K562 (cell line): ENCODE measurements around the gene ADAMTS2. TPM values are rescaled to one million over a fixed set of nuclear protein-coding genes. Genes with fewer than 3 reads are reported as not detected.

Source experiments
- ATAC-seq: fragments of 200-7000 bp; cut with Tn5 transposase; 3 replicates; pipeline ENCODE4 v1.9.1; 2020; ENCODE audit warnings: moderate library complexity
- BruUV-seq: library from RNA; stranded (reverse); fragments of 400-500 nt; replicated peaks from 2 replicates; lab custom pipeline; 2021; lab: Mats Ljungman, UMichigan
- CTCF ChIA-PET: fragments of 300-600 bp; formaldehyde crosslinking; extraction: SDS; loops from one replicate; lab custom pipeline; 2021; ENCODE audit warnings: low intra/inter-chr PET ratio; lab: Yijun Ruan, JAX
- POLR2A ChIA-PET: fragments of 300-600, 350-650 bp; sonication (Branson Sonifier 250); formaldehyde crosslinking; extraction: SDS; loops from one replicate; lab custom pipeline; 2021; ENCODE audit warnings: antibody characterized with exemption, inconsistent platforms; lab: Yijun Ruan, JAX
- DNase-seq, 4 experiments: peaks; one replicate each; pipeline versions ENCODE4 v3.0.0 to v3.0.0-alpha.2; 2011 to 2018; ENCODE audit warnings: low spot score in 3 of 4, mixed read lengths in 3 of 4; ENCODE audit errors: extremely low read depth in 1 of 4
- FAIRE-seq: peaks from 2 replicates; lab custom pipeline; 2011; peaks lifted over from hg19 to GRCh38; lab: Jason Lieb, UNC
- H2AFZ ChIP-seq: 2 replicates; pipeline ENCODE4 v1.6.0; 2011; ENCODE audit warnings: low read depth, low read length, control low read depth, inconsistent platforms
- H3K27ac ChIP-seq: fragments of 200-600 bp; 3 replicates; pipeline ENCODE4 v1.8.0; 2011; ENCODE audit warnings: low read depth, mild to moderate bottlenecking, control low read depth, inconsistent platforms, low read length, moderate library complexity, mixed read lengths; ENCODE audit errors: extremely low read depth
- H3K27me3 ChIP-seq, 2 experiments: fragments of 300-600 bp in 1 of 2; 2 replicates in 1 of 2; 3 replicates in 1 of 2; pipeline versions ENCODE4 v1.6.0 to v1.8.0; 2011; ENCODE audit warnings: inconsistent platforms in 2 of 2, low read length in 2 of 2, mild to moderate bottlenecking in 1 of 2, mixed read lengths in 1 of 2, moderate library complexity in 1 of 2; ENCODE audit not compliant: control insufficient read depth in 2 of 2, insufficient read depth in 2 of 2
- H3K36me3 ChIP-seq: fragments of 300-600 bp; 3 replicates; pipeline ENCODE4 v1.8.0; 2011; ENCODE audit warnings: mild to moderate bottlenecking, low read length, inconsistent platforms; ENCODE audit not compliant: control insufficient read depth, insufficient read depth
- H3K4me1 ChIP-seq, 2 experiments: fragments of 200-600 bp in 1 of 2; replicated peaks in 1 of 2; 2 replicates in 1 of 2; 3 replicates in 1 of 2; pipeline versions ENCODE4 v1.5.1 to v1.8.0; 2011; ENCODE audit warnings: inconsistent platforms in 2 of 2, low read length in 2 of 2, mild to moderate bottlenecking in 1 of 2, mixed read lengths in 1 of 2, moderate library complexity in 1 of 2; ENCODE audit not compliant: control insufficient read depth in 2 of 2, insufficient read depth in 2 of 2
- H3K4me2 ChIP-seq: 2 replicates; pipeline ENCODE4 v1.6.1; 2011; ENCODE audit warnings: low read length, control low read depth, inconsistent platforms, mixed read lengths; ENCODE audit not compliant: insufficient read depth
- H3K4me3 ChIP-seq: fragments of 200-600 bp; sonication (generic), shearing (Covaris generic); 2 replicates; pipeline ENCODE4 v1.5.1; 2016; ENCODE audit warnings: control low read depth, inconsistent platforms
- H3K79me2 ChIP-seq: fragments of 200-600 bp; 3 replicates; pipeline ENCODE4 v1.8.0; 2011; ENCODE audit warnings: low read length, inconsistent platforms; ENCODE audit not compliant: control insufficient read depth, insufficient read depth
- H3K9ac ChIP-seq, 2 experiments: 2 replicates each; pipeline versions ENCODE4 v1.6.0 to v1.6.1; 2011; ENCODE audit warnings: low read depth in 2 of 2, low read length in 2 of 2, control low read depth in 1 of 2, inconsistent platforms in 1 of 2, mild to moderate bottlenecking in 1 of 2, mixed read lengths in 1 of 2; ENCODE audit not compliant: insufficient read depth in 1 of 2
- H3K9me1 ChIP-seq: one replicate; pipeline ENCODE4 v1.6.0; 2011; ENCODE audit warnings: inconsistent platforms, mild to moderate bottlenecking, low read length, moderate library complexity; ENCODE audit not compliant: control insufficient read depth, insufficient read depth
- H3K9me3 ChIP-seq: replicated peaks from 2 replicates; pipeline ENCODE4 v1.5.1; 2011; ENCODE audit warnings: low read depth, low read length, inconsistent platforms; ENCODE audit not compliant: control insufficient read depth, insufficient read depth
- H4K20me1 ChIP-seq: replicated peaks from 2 replicates; pipeline ENCODE4 v1.6.1; 2011; ENCODE audit warnings: low read length, inconsistent platforms, mixed read lengths; ENCODE audit not compliant: control insufficient read depth, insufficient read depth
- CREM ChIP-seq: IDR thresholded peaks from 2 replicates; pipeline ENCODE4 v1.6.1; 2014; ENCODE audit warnings: antibody characterized with exemption, low read depth
- ESRRA ChIP-seq: fragments of 450-650 bp; IDR thresholded peaks from 2 replicates; pipeline ENCODE4 v1.6.1; 2014; ENCODE audit warnings: low read depth, mild to moderate bottlenecking, moderate library complexity, borderline replicate concordance
- MIER1 ChIP-seq: fragments of 450-650 bp; IDR thresholded peaks from 2 replicates; pipeline ENCODE4 v1.6.1; 2016; ENCODE audit warnings: antibody characterized with exemption, mild to moderate bottlenecking, low read depth
- NELFE ChIP-seq: IDR thresholded peaks from 2 replicates; pipeline ENCODE4 v1.6.1; 2011; ENCODE audit warnings: mild to moderate bottlenecking; ENCODE audit not compliant: insufficient read depth, insufficient read length
- SMAD4 ChIP-seq: fragments of 250-450 bp; sonication (Bioruptor Pico); conservative IDR thresholded peaks from 2 replicates; pipeline ENCODE4 v1.8.0; 2021; ENCODE audit warnings: inconsistent platforms, mild to moderate bottlenecking, moderate library complexity
- THRAP3 ChIP-seq: fragments of 450-650 bp; IDR thresholded peaks from 2 replicates; pipeline ENCODE4 v1.6.1; 2016; ENCODE audit warnings: mild to moderate bottlenecking, inconsistent platforms, borderline replicate concordance
- ZNF586 ChIP-seq: fragments of 450-650 bp; formaldehyde crosslinking; conservative IDR thresholded peaks from 2 replicates; pipeline ENCODE4 v1.4.0; 2020; ENCODE audit warnings: mild to moderate bottlenecking, moderate library complexity
- ZNF717 ChIP-seq: fragments of 250-450 bp; sonication (Bioruptor Pico); IDR thresholded peaks from 2 replicates; pipeline ENCODE4 v1.5.0; 2021
- WGBS: fragments of 100-300 bp; shearing (Covaris generic); methylation state at CpG from one replicate; pipeline ENCODE4 v1.1.6; 2016; ENCODE audit warnings: low coverage, mixed read lengths; ENCODE audit not compliant: insufficient coverage; ENCODE audit errors: missing lambda C conversion rate; 5-methylcytosine and 5-hydroxymethylcytosine counted together
- in situ Hi-C: fragments of 300-500 bp; cut with MboI; formaldehyde crosslinking; loops from 4 replicates; pipeline ENCODE4 v1.15.0; 2018; ENCODE audit warnings: inconsistent platforms, mixed read lengths
- intact Hi-C: fragments of 100-400 bp; cut with micrococcal nuclease; formaldehyde crosslinking; loops from 2 replicates; pipeline ENCODE4 v1.14.2; 2022
- polyA plus RNA-seq, 8 experiments: library from polyadenylated mRNA; depleted of rRNA in 4 of 8; stranded (reverse) in 5 of 8; unstranded in 3 of 8; fragments of >200 nt; fragmentation: Nextera tagmentation in 2 of 8; fragmentation: Illumina TruSeq in 1 of 8; extraction: Ambion mirVana in 2 of 8; extraction: Trizol in 1 of 8; gene quantifications; 2 replicates each; pipeline versions ENCODE4 v1.2.1 to v1.2.3, GENCODE V29; 2011 to 2014; ENCODE audit warnings: inconsistent platforms in 1 of 8, missing spikeins in 1 of 8
- total RNA-seq, 7 experiments: library from RNA; depleted of rRNA in 6 of 7; stranded (reverse); fragments of >200 nt in 6 of 7; fragmentation: Illumina TruSeq in 2 of 7; extraction: Trizol in 2 of 7; gene quantifications; 2 replicates each; pipeline versions ENCODE4 v1.2.1 to v1.2.3, GENCODE V29; 2011 to 2021; ENCODE audit warnings: low replicate concordance in 1 of 7

The ADAMTS2 gene
- total and polyA plus RNA-seq, 9 of the 15 experiments (the other 6 are each of a cell fraction or from before 2014, with no cell fraction given), result not detected

DNA sequence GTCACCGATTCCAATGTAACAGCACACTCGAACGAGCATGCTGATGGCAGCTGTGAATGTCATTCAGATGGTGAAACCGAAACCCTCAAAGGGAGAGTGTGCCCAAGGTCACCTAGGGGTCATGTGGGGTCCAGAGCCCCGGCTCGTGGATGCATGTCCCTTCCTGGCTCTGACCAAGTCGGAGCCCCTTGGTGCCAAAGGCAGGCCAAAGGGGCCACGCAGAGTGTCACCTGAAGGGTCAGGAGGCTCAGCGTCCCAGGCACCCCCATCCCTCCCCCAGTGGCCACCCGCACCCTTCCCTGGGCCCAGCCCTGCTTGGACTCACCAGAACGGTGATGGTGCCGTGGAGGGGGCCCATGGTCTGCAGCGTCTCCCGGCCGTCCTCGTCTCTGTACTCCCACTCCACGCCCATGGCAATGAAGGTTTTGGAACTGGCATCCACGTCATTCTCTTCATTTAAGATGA is 215.6 kb downstream of the ADAMTS2 start:
- H3K27me3 ChIP-seq, result peaks cover 0 to 54% of the 10 kb centered on the region in 2 experiments; a peak in 2 of 5 replicates
- H3K27ac ChIP-seq, result no peak overlapping the region
- no peak overlapping the region for H2AFZ ChIP-seq
- FAIRE-seq (no peak), ATAC-seq (no peak), DNase-seq (no peak)
- peaks cover 0 to 5% of the 10 kb centered on the region in 2 experiments; a peak in 2 of 5 replicates for H3K4me1 ChIP-seq
- no peaks in the 10 kb centered on the region for H4K20me1 ChIP-seq
- TF ChIP-seq NELFE (no peak), ESRRA (peak; percentile 33; the same call in 1 of the 2 replicates)
- H3K9me3 ChIP-seq, result no peaks in the 10 kb centered on the region
- no peaks in the 10 kb centered on the region for H3K36me3 ChIP-seq
- CTCF ChIA-PET, result no interaction called here
- no TSS peak for BruUV-seq
- H3K79me2 ChIP-seq, result no peaks in the 10 kb centered on the region
- no peak overlapping the region for H3K4me2 ChIP-seq
- no peaks in the 10 kb centered on the region for H3K9me1 ChIP-seq
- in situ Hi-C loops, result no loop called here
- no peak overlapping the region for H3K9ac ChIP-seq
- WGBS, result 0% methylated on average over 16 of the region's 18 CpGs
- POLR2A ChIA-PET, result no interaction called here
- H3K4me3 ChIP-seq, result no peak overlapping the region
- intact Hi-C loops, result no loop called here

DNA sequence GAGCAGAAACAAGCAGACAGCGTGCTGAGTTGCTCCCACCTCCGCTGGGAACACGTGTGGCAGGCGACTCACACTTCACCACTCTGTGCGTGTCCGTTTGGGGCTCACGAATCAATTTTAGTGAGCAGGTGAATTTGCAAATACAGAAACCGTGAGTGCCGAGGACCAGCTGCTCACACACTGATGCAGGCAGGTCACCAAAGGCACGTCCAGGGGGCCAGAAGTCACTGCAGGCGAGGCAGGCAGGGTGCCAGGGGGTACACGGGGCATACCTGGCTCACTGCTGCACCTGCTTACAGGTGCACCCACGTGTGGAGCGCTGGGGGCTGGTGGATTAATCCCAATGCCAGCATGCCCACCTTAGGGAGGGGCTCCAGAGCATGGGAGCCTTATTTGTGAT is 216.3 kb downstream of the ADAMTS2 start:
- FAIRE-seq (no peak), ATAC-seq (no peak)
- CTCF ChIA-PET, result no interaction called here

More for the DNA sequence above, 216.3 kb downstream of the ADAMTS2 start:
- TF ChIP-seq ZNF586 (no peak), CREM (no peak), ZNF717 (CRISPR knock-in tag) (no peak), THRAP3 (no peak), SMAD4 (CRISPR knock-in tag) (no peak), MIER1 (no peak)
- Histone ChIP-seq H4K20me1 (no peaks in the 10 kb centered on the region), H3K9me3 (no peaks in the 10 kb centered on the region), H3K4me2 (no peak overlapping the region), H3K4me3 (no peak overlapping the region), H3K36me3 (no peaks in the 10 kb centered on the region), H3K27me3 (peaks cover 0 to 54% of the 10 kb centered on the region in 2 experiments; a peak in 2 of 5 replicates), H3K9ac (no peak overlapping the region), H3K9me1 (no peaks in the 10 kb centered on the region), H3K27ac (no peak overlapping the region), H3K4me1 (peaks cover 0 to 7% of the 10 kb centered on the region in 2 experiments; a peak in 2 of 5 replicates), H2AFZ (no peak overlapping the region), H3K79me2 (no peaks in the 10 kb centered on the region)
- POLR2A ChIA-PET, result no interaction called here
- no peak for DNase-seq
- in situ Hi-C loops (no loop called here), intact Hi-C loops (no loop called here)
- no TSS peak for BruUV-seq
- under 1% methylated on average over 14 of the region's 14 CpGs for WGBS
